H9 (cell line): ENCODE results near the gene IRX4. TPM values are rescaled to one million over a fixed set of nuclear protein-coding genes. Genes with fewer than 3 reads are reported as not detected.

Source experiments
- DNase-seq: peaks from one replicate; pipeline ENCODE4 v3.0.0-alpha.2; 2017
- H2AFZ ChIP-seq: one replicate; pipeline ENCODE4 v1.6.1; 2013; ENCODE audit warnings: mild to moderate bottlenecking, low read length, control low read depth, moderate library complexity
- H2AK5ac ChIP-seq: 2 replicates; pipeline ENCODE4 v1.6.1; 2013; ENCODE audit warnings: low read length, control low read depth, mixed read lengths; ENCODE audit not compliant: insufficient read length
- H2BK120ac ChIP-seq: one replicate; pipeline ENCODE4 v1.6.1; 2013; ENCODE audit warnings: low read depth, mild to moderate bottlenecking, low read length, control low read depth, inconsistent platforms; ENCODE audit not compliant: poor library complexity, severe bottlenecking
- H2BK12ac ChIP-seq: 2 replicates; pipeline ENCODE4 v1.6.1; 2013; ENCODE audit warnings: low read length, control low read depth, mixed read lengths, low read depth; ENCODE audit not compliant: insufficient read length
- H2BK15ac ChIP-seq: 2 replicates; pipeline ENCODE4 v1.6.1; 2013; ENCODE audit warnings: low read depth, low read length, control low read depth
- H2BK20ac ChIP-seq: one replicate; pipeline ENCODE4 v1.6.1; 2013; ENCODE audit warnings: low read depth, mild to moderate bottlenecking, low read length, control low read depth, inconsistent platforms; ENCODE audit not compliant: poor library complexity, severe bottlenecking
- H2BK5ac ChIP-seq: 2 replicates; pipeline ENCODE4 v1.6.1; 2013; ENCODE audit warnings: low read length, control low read depth, mixed read lengths; ENCODE audit not compliant: insufficient read length
- H3K14ac ChIP-seq: 2 replicates; pipeline ENCODE4 v1.6.1; 2013; ENCODE audit warnings: low read length, control low read depth; ENCODE audit not compliant: insufficient read depth
- H3K18ac ChIP-seq: 2 replicates; pipeline ENCODE4 v1.6.1; 2013; ENCODE audit warnings: low read depth, mild to moderate bottlenecking, mixed read lengths, low read length, control low read depth; ENCODE audit not compliant: insufficient read length
- H3K23ac ChIP-seq: 2 replicates; pipeline ENCODE4 v1.6.1; 2013; ENCODE audit warnings: low read length, control low read depth, mixed read lengths, low read depth; ENCODE audit not compliant: insufficient read length
- H3K23me2 ChIP-seq: 2 replicates; pipeline ENCODE4 v1.6.1; 2013; ENCODE audit warnings: low read depth, mild to moderate bottlenecking, mixed read lengths, low read length, control low read depth; ENCODE audit not compliant: insufficient read length, poor library complexity, severe bottlenecking
- H3K27ac ChIP-seq: 2 replicates; pipeline ENCODE4 v1.5.1; 2013; ENCODE audit warnings: low read length, control low read depth, mixed read lengths, low read depth; ENCODE audit not compliant: insufficient read length
- H3K27me3 ChIP-seq: 2 replicates; pipeline ENCODE4 v1.6.1; 2013; ENCODE audit warnings: low read length, control low read depth, inconsistent platforms; ENCODE audit not compliant: insufficient read depth
- H3K4ac ChIP-seq: 2 replicates; pipeline ENCODE4 v1.6.1; 2013; ENCODE audit warnings: low read depth, mild to moderate bottlenecking, control low read depth, inconsistent platforms, low read length, moderate library complexity
- H3K4me1 ChIP-seq: 2 replicates; pipeline ENCODE4 v1.6.1; 2013; ENCODE audit warnings: low read length, control low read depth, inconsistent platforms; ENCODE audit not compliant: insufficient read depth
- H3K4me2 ChIP-seq: 2 replicates; pipeline ENCODE4 v1.6.1; 2013; ENCODE audit warnings: low read length, control low read depth, mixed read lengths; ENCODE audit not compliant: insufficient read length, insufficient read depth
- H3K56ac ChIP-seq: 2 replicates; pipeline ENCODE4 v1.6.1; 2013; ENCODE audit warnings: low read depth, mild to moderate bottlenecking, mixed read lengths, low read length, control low read depth; ENCODE audit not compliant: insufficient read length
- H3K79me1 ChIP-seq: 2 replicates; pipeline ENCODE4 v1.6.1; 2013; ENCODE audit warnings: low read depth, mild to moderate bottlenecking, moderate library complexity, low read length, control low read depth, inconsistent platforms; ENCODE audit not compliant: insufficient read depth, poor library complexity, severe bottlenecking
- H3K79me2 ChIP-seq: 2 replicates; pipeline ENCODE4 v1.6.1; 2013; ENCODE audit warnings: low read length, control low read depth, inconsistent platforms; ENCODE audit not compliant: insufficient read depth
- H3K9ac ChIP-seq: 2 replicates; pipeline ENCODE4 v1.6.1; 2013; ENCODE audit warnings: low read length, control low read depth, mixed read lengths; ENCODE audit not compliant: insufficient read length; ENCODE audit errors: extremely low read depth
- H3K9me3 ChIP-seq: one replicate; pipeline ENCODE4 v1.6.1; 2013; ENCODE audit warnings: low read depth, low read length, inconsistent platforms; ENCODE audit not compliant: control insufficient read depth
- H3T11ph ChIP-seq: one replicate; pipeline ENCODE4 v1.6.1; 2013; ENCODE audit warnings: mild to moderate bottlenecking, low read length, control low read depth, inconsistent platforms
- H4K20me1 ChIP-seq: one replicate; pipeline ENCODE4 v1.6.1; 2013; ENCODE audit not compliant: control insufficient read depth, insufficient read length, insufficient read depth
- H4K5ac ChIP-seq: 2 replicates; pipeline ENCODE4 v1.6.1; 2013; ENCODE audit warnings: low read depth, mild to moderate bottlenecking, mixed read lengths, low read length, control low read depth; ENCODE audit not compliant: insufficient read length
- H4K8ac ChIP-seq: replicated peaks from 2 replicates; pipeline ENCODE4 v1.6.1; 2013; ENCODE audit warnings: low read length, control low read depth, mixed read lengths, low read depth; ENCODE audit not compliant: insufficient read length
- H4K91ac ChIP-seq: 2 replicates; pipeline ENCODE4 v1.6.1; 2013; ENCODE audit warnings: low read depth, mild to moderate bottlenecking, moderate library complexity, mixed read lengths, low read length, control low read depth; ENCODE audit not compliant: insufficient read length
- H3K27ac Mint-ChIP-seq, 3 experiments: 2 replicates in 2 of 3; 3 replicates in 1 of 3; pipeline ENCODE4 v1.8.0; 2020 to 2021; ENCODE audit warnings: mixed read lengths in 3 of 3, mild to moderate bottlenecking in 1 of 3, moderate library complexity in 1 of 3
- H3K27me3 Mint-ChIP-seq: 2 replicates; pipeline ENCODE4 v1.8.0; 2021; ENCODE audit warnings: low read depth, mild to moderate bottlenecking, moderate library complexity, mixed read lengths
- H3K36me3 Mint-ChIP-seq, 3 experiments: 2 replicates in 2 of 3; 3 replicates in 1 of 3; pipeline ENCODE4 v1.8.0; 2020 to 2021; ENCODE audit warnings: low read depth in 3 of 3, mixed read lengths in 3 of 3; ENCODE audit not compliant: insufficient read depth in 1 of 3
- H3K4me1 Mint-ChIP-seq, 2 experiments: 2 replicates each; pipeline ENCODE4 v1.8.0; 2020; ENCODE audit warnings: mixed read lengths in 2 of 2
- H3K4me3 Mint-ChIP-seq, 2 experiments: 2 replicates in 1 of 2; 3 replicates in 1 of 2; pipeline ENCODE4 v1.8.0; 2020 to 2021; ENCODE audit warnings: mild to moderate bottlenecking in 2 of 2, mixed read lengths in 2 of 2, moderate library complexity in 1 of 2
- H3K9me3 Mint-ChIP-seq, 2 experiments: 2 replicates in 1 of 2; 3 replicates in 1 of 2; pipeline ENCODE4 v1.8.0; 2020; ENCODE audit warnings: mild to moderate bottlenecking in 2 of 2, mixed read lengths in 2 of 2, moderate library complexity in 1 of 2
- CTCF ChIP-seq: fragments of 200-600 bp; sonication (generic); conservative IDR thresholded peaks from 3 replicates; pipeline ENCODE4 v1.8.0; 2021; ENCODE audit warnings: antibody characterized with exemption, mild to moderate bottlenecking
- WGBS: extraction: QIAGEN DNeasy Blood & Tissue Kit; methylation state at CpG from one replicate; pipeline ENCODE4 v1.1.7; 2013; ENCODE audit warnings: missing lambda C conversion rate, low lambda C conversion rate, mixed read lengths; ENCODE audit not compliant: insufficient read length; ENCODE audit errors: extremely low coverage; 5-methylcytosine and 5-hydroxymethylcytosine counted together
- total RNA-seq: library from RNA; stranded (reverse); gene quantifications from 2 replicates; pipeline ENCODE4 v1.2.1, GENCODE V29; 2021

Gene IRX4
- total RNA-seq, 1 experiment from 2014 or later = 3.2 TPM

- Histone ChIP-seq H2BK15ac (no peak overlapping the region), H4K20me1 (no peaks in the 10 kb centered on the region), H3K79me2 (no peaks in the 10 kb centered on the region), H2BK12ac (no peak overlapping the region), H4K8ac (no peak overlapping the region), H3K4me2 (peak overlapping the region; percentile 56), H3K9ac (no peak overlapping the region), H3K4me1 (no peaks in the 10 kb centered on the region), H3T11ph (no peak overlapping the region), H3K9me3 (no peaks in the 10 kb centered on the region), H2BK120ac (no peak overlapping the region), H3K79me1 (no peaks in the 10 kb centered on the region), H4K5ac (no peak overlapping the region), H2AFZ (no peak overlapping the region), H3K14ac (no peak overlapping the region; the same call in 1 of the 2 replicates), H4K91ac (no peak overlapping the region), H2AK5ac (no peak overlapping the region), H3K23ac (no peak overlapping the region), H3K18ac (no peak overlapping the region), H3K27me3 (peaks cover 68% of the 10 kb centered on the region), H3K56ac (no peak overlapping the region), H3K27ac (no peak overlapping the region), H2BK20ac (no peak overlapping the region), H2BK5ac (no peak overlapping the region), H3K4ac (no peak overlapping the region), H3K23me2 (peaks cover 14% of the 10 kb centered on the region)
- Mint-ChIP-seq H3K9me3 (peaks cover 4% of the 10 kb centered on the region in 2 experiments), H3K36me3 (peaks cover 0 to 12% (median 0%) of the 10 kb centered on the region in 3 experiments; a peak in 4 of 7 replicates), H3K27me3 (peaks cover 44% of the 10 kb centered on the region), H3K4me3 (peak overlapping the region; percentile 35 to 76), H3K27ac (no peak overlapping the region), H3K4me1 (peaks cover 16 to 40% of the 10 kb centered on the region in 2 experiments)
- no peak for TF ChIP-seq CTCF
- no CpG with 5 or more reads among the region's 61 CpGs for WGBS
- DNase-seq = no peak
Observed at GRCh38 chr5:1875843-1876659, 6.7 kb downstream of the IRX4 start.
